Breast epithelium (tissue), 4 donors: Measurements from ENCODE around the gene FGFR3. TPM values are rescaled to one million over a fixed set of nuclear protein-coding genes. Genes with fewer than 3 reads are reported as not detected.

Experiments
- DNase-seq, 2 donors: peaks; one replicate each; pipeline ENCODE4 v3.0.0-alpha.2; 2019; ENCODE audit warnings: low spot score in 2 of 2
- H3K27ac ChIP-seq, 2 donors: fragments of 200-600 bp; sonication (generic) in 1 of 2; one replicate each; pipeline ENCODE4 v1.5.1; 2016 to 2019; ENCODE audit warnings: mild to moderate bottlenecking in 1 of 2
- H3K27me3 ChIP-seq, 2 donors: fragments of 200-600 bp; sonication (generic) in 1 of 2; one replicate each; pipeline versions ENCODE4 v1.5.1 to v1.6.0; 2017 to 2019; ENCODE audit warnings: control low read depth in 1 of 2, mild to moderate bottlenecking in 1 of 2
- H3K36me3 ChIP-seq: fragments of 200-600 bp; one replicate; pipeline ENCODE4 v1.5.1; 2019
- H3K4me1 ChIP-seq, 2 donors: fragments of 200-600 bp; sonication (generic); one replicate each; pipeline ENCODE4 v1.5.1; 2016 to 2019; ENCODE audit warnings: control low read depth in 1 of 2
- H3K4me3 ChIP-seq, 3 donors: fragments of 200-600 bp; sonication (generic); 1 replicate in 2 of 3; 2 replicates in 1 of 3; pipeline ENCODE4 v1.5.1; 2016 to 2019; ENCODE audit warnings: mild to moderate bottlenecking in 3 of 3, moderate library complexity in 2 of 3
- H3K9me3 ChIP-seq, 2 donors: fragments of 200-600 bp; sonication (generic) in 1 of 2; one replicate each; pipeline ENCODE4 v1.5.1; 2016 to 2019; ENCODE audit warnings: control low read depth in 1 of 2
- POLR2A ChIP-seq: fragments of 450-650 bp; IDR thresholded peaks from one replicate; pipeline ENCODE4 v1.6.1; 2016; ENCODE audit warnings: antibody characterized with exemption, mild to moderate bottlenecking, moderate library complexity
- POLR2AphosphoS5 ChIP-seq, 3 donors: sonication (generic); formaldehyde crosslinking; IDR thresholded peaks; one replicate each; pipeline ENCODE4 v1.6.1; 2017; ENCODE audit warnings: antibody characterized with exemption in 3 of 3
- intact Hi-C: fragments of 100-400 bp; cut with DNase I; formaldehyde crosslinking; loops from one replicate; pipeline ENCODE4 v1.15.1; 2023; ENCODE audit warnings: low total_unique reads
- total RNA-seq, 3 donors: library from RNA; depleted of rRNA; stranded (reverse); fragments of >200 nt; gene quantifications; one replicate each; pipeline ENCODE4 v1.1.0, GENCODE V29; 2016
- TF ChIP-seq, protein P1 (sequence below), 3 donors: fragments of 450-650 bp; IDR thresholded peaks; one replicate each; pipeline ENCODE4 v1.5.1; 2016 to 2017; ENCODE audit warnings: antibody characterized with exemption in 3 of 3, mild to moderate bottlenecking in 3 of 3, moderate library complexity in 3 of 3

Gene FGFR3
- total RNA-seq, 3 donors from 2014 or later: 0.80 to 3.5 (median 2.0) TPM

DNA sequence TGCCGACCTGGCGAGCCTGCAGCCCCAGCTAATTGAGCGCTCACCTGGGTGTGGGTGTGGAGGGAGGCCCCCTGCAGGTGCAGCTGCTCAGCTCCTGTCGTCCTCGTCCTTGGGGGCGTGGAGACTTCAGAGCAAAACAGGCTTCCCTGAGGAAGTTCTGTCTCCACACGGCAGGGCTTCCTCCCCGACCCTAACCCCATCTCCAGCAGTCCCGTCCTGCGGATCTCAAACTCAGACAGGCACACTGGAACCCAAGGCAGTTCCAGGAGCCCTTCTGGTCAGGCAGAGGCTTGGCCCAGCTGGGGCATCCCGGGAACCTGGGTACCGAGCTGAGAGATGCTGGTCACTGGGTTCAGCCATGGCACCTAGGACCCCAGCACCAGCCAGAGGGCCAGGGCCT, 47.4 kb upstream of the FGFR3 start:
- Histone ChIP-seq H3K9me3 (no peaks in the 10 kb centered on the region), H3K27me3 (no peaks in the 10 kb centered on the region), H3K4me3 (no peak overlapping the region), H3K36me3 (no peaks in the 10 kb centered on the region), H3K4me1 (no peaks in the 10 kb centered on the region), H3K27ac (no peak overlapping the region)
- intact Hi-C loops: loop anchor here (5.0 kb wide), 1 partner anchor 67 kb away; no protein-coding TSS in a partner anchor
- TF ChIP-seq POLR2AphosphoS5 (IDR thresholded peaks at IDR 0.05) (no peak), POLR2A (no peak)
- no peak for DNase-seq

DNA sequence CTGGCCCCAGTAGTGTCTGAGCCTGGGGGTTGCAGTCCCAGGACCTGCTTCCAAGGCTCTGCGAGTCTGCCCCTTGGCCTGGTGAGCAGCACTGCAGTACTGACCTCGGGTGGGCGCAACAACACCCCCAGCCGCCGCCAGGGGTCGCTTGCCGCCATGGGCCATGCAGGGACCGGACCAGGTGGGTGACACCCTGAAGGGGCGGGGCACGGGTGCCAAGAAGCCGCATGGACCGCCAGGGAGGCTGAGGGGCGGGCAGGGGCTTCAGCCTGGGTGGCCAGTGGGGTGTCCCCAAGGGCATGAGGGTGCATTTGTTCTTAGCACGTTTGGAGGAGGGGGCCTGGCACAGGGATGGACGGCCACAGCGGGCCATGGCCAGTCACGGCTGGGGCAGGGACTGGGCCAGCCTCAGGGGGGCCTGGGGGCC, 46.8 kb upstream of the FGFR3 start:
- Histone ChIP-seq H3K9me3 (no peaks in the 10 kb centered on the region), H3K4me1 (no peaks in the 10 kb centered on the region), H3K27me3 (no peaks in the 10 kb centered on the region), H3K4me3 (no peak overlapping the region), H3K27ac (no peak overlapping the region), H3K36me3 (no peaks in the 10 kb centered on the region)
- TF ChIP-seq POLR2AphosphoS5 (IDR thresholded peaks at IDR 0.05): no peak
- TF ChIP-seq, protein P1, sequence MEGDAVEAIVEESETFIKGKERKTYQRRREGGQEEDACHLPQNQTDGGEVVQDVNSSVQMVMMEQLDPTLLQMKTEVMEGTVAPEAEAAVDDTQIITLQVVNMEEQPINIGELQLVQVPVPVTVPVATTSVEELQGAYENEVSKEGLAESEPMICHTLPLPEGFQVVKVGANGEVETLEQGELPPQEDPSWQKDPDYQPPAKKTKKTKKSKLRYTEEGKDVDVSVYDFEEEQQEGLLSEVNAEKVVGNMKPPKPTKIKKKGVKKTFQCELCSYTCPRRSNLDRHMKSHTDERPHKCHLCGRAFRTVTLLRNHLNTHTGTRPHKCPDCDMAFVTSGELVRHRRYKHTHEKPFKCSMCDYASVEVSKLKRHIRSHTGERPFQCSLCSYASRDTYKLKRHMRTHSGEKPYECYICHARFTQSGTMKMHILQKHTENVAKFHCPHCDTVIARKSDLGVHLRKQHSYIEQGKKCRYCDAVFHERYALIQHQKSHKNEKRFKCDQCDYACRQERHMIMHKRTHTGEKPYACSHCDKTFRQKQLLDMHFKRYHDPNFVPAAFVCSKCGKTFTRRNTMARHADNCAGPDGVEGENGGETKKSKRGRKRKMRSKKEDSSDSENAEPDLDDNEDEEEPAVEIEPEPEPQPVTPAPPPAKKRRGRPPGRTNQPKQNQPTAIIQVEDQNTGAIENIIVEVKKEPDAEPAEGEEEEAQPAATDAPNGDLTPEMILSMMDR (IDR thresholded peaks at IDR 0.05): peak; percentile 30 to 68 (median 67)
- DNase-seq: peak; percentile 44 to 70
- intact Hi-C loops: loop anchor here (5.0 kb wide), 1 partner anchor 66 kb away; no protein-coding TSS in a partner anchor

DNA sequence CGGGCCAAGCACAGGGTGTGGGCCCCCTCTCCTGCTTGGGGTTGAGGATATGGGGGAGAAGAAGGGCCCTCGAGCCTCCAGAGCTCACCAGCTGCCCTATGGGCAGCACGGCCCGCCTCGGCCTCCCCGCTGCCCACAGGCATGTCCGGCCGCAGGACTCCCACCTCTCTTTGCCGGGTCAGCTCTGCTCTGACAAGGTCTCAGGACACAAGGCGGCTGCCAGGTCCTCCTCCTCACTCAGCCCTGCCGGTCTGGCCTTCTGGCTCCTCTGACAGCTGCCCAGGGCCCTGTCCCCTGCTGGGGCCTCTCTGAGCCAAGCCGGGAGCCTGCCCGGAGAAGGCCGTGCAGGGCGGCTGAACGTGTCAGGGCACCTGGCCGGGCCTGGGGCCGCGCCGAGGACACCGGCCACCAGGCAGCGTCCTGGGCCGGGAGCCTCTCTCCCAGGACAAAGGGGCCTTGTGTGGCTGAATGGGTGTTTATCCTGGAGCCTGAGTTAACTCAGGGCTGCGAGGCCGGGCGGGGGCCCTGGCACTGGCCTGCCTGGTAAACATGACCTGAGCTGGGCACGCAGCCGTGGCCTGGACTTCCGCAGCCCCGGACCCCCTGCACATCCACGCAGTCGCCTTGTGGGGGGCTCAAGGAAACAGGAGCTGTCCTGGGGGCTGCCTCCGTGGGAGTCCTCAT, 46.0 kb upstream of the FGFR3 start:
- peak overlapping the region in 1 of 2 donors; percentile 18 for H3K27ac ChIP-seq
- TF ChIP-seq, protein P1 (IDR thresholded peaks at IDR 0.05): no peak
- TF ChIP-seq POLR2A (no peak), POLR2AphosphoS5 (IDR thresholded peaks at IDR 0.05) (no peak)
- no peak for DNase-seq
- intact Hi-C loops: loop anchor here (5.0 kb wide), 1 partner anchor 65 kb away; no protein-coding TSS in a partner anchor
- H3K9me3 ChIP-seq: no peaks in the 10 kb centered on the region
- H3K4me1 ChIP-seq: no peaks in the 10 kb centered on the region
- no peak overlapping the region for H3K4me3 ChIP-seq
- no peaks in the 10 kb centered on the region for H3K36me3 ChIP-seq
- H3K27me3 ChIP-seq: no peaks in the 10 kb centered on the region

DNA sequence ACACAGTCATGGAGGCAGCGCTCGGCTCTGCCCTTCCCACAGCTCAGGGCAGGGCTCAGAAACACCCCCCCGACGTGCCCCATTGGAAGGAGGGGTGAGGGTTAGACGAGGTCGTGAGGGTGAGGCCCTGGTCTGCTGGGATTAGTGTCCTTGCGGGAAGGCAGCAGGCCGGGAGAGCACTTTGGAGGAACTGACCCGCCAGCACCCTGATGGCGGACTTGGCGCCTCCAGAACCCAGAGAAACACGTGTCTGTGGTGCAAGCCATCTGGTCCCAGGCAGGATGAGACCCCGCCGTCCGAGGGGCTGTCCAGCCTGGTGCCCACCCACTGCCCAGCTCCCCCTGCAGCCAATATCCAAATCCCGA, 45.5 kb upstream of the FGFR3 start:
- TF ChIP-seq POLR2A (no peak), POLR2AphosphoS5 (IDR thresholded peaks at IDR 0.05) (no peak)
- TF ChIP-seq, protein P1 (IDR thresholded peaks at IDR 0.05): no peak
- Histone ChIP-seq H3K36me3 (no peaks in the 10 kb centered on the region), H3K4me1 (no peaks in the 10 kb centered on the region), H3K27me3 (no peaks in the 10 kb centered on the region), H3K27ac (peak overlapping the region in 1 of 2 donors; percentile 18), H3K4me3 (no peak overlapping the region), H3K9me3 (no peaks in the 10 kb centered on the region)
- DNase-seq: no peak
- intact Hi-C loops: loop anchor here (5.0 kb wide), 1 partner anchor 65 kb away; no protein-coding TSS in a partner anchor

DNA sequence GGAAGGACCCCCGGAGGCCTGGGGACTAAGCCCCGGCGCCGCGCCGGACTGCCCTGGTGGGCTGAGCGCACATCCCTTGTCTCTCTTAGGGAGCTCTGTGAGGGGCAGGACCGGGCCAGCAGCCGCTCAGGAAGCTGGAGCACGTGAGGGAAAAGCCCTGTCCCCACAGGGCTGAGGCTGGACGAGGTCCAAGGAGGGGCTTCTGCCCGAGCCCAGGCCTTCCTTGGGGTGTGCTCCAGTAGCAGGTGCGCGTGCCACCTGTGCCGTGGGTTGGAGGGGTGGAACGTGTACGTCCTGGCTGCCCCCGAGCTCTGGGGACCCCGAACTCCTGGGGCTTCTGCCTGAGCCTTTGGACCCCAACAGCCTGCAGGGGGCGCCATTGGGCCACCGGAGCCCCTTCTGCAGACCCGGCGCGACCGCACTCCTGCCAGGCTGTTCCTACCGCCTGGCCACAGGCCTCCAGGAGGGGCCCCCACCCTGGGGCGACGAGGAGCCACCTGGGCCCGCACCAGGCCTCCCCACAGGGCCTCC, 44.6 kb upstream of the FGFR3 start:
- Histone ChIP-seq H3K27me3 (no peaks in the 10 kb centered on the region), H3K27ac (no peak overlapping the region), H3K36me3 (no peaks in the 10 kb centered on the region), H3K4me1 (no peaks in the 10 kb centered on the region), H3K9me3 (no peaks in the 10 kb centered on the region), H3K4me3 (no peak overlapping the region)
- peak in 1 of 2 donors; percentile 72 for DNase-seq
- intact Hi-C loops: loop anchor here (5.0 kb wide), 1 partner anchor 64 kb away; no protein-coding TSS in a partner anchor
- TF ChIP-seq, protein P1 (IDR thresholded peaks at IDR 0.05): peak; percentile 46 to 61 (median 55)
- no peak for TF ChIP-seq POLR2AphosphoS5 (IDR thresholded peaks at IDR 0.05)
- TF ChIP-seq POLR2A: no peak
